Stimulated activated CD8-positive, alpha-beta memory T cell treated with anti-CD3 and anti-CD28 coated beads, Interleukin-2, amount 100 ng/mL, for 1 hour (primary cell): ENCODE data around the gene SHROOM3.

Experiments used
- DNase-seq, 2 donors: peaks; one replicate each; pipeline ENCODE4 v3.0.0-alpha.2; 2020; ENCODE audit warnings: low read depth in 2 of 2

Gene SHROOM3

DNA sequence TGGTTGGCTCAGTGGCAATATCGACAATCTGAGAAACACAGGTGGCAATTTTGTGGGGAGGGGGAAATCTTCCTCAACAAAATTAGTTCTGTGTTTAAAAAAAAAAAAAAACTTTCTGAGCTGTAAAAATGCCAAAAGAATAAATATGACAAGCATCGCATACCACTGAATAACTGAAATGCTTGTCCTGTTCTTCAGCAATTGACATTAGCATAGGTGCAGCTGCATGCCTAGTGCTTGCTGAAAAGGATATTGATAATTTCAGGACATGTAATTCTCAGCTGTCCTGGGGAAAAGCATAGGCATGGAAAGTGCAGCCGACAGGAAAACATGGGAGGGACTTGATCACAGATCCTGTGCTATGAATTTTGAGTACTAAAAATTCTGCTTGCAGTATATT is 315.7 kb downstream of the SHROOM3 start:
- DNase-seq, result no peak

GRCh38 chr4:76751612-76752343 is 316.7 kb downstream of the SHROOM3 start:
- DNase-seq, result no peak

DNA sequence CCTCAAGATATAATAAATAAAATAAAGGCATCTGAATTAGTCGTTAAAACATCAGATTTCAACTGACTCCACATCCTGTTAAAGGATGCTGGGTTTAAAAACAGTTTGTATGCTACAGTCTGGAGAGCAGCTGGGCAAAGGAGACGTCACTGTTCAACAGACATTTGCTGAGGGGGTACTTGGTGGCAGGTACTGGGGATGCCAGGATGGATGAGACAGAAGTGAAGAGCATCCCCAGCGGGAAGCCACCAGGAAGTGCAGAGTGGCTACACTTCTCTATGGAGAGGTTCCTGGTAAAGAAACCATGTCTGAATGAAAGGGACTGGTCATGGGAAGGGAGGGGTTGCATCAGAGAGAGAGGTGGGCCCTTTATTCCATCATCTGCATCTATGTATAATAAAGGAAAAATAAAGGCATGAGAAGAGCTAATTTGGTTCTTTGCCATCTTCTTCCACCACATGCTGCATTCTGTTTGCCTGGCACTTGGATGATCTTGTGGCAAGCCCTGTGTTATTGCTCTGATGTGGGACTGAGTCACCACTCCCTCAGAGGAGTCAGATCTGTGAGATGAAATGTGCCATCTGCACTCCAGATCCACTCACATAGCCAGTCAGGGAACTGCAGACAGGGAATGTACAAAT is 318.0 kb downstream of the SHROOM3 start:
- DNase-seq, result no peak

DNA sequence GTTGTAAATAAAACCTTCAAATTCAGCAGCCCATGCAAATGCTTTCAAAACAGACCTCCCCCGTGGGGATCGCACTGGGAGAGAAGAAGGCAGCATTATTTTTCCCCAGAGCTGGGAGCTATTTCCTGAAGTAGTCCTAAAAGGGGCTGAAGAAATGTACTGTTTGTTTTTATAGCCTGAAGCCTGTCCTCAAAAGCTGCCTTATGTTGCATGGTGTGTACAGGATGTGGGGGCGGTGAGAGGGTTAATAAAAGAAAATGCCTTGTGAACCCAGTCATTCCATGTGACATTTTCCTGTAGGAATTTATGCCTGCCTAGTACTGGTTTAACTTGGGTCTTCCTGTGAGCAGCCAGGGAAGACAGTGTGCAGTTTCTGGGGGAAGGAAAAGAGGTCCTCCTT is 318.8 kb downstream of the SHROOM3 start:
- DNase-seq, result no peak

GRCh38 chr4:76754439-76754838 is 319.4 kb downstream of the SHROOM3 start:
- no peak for DNase-seq

DNA sequence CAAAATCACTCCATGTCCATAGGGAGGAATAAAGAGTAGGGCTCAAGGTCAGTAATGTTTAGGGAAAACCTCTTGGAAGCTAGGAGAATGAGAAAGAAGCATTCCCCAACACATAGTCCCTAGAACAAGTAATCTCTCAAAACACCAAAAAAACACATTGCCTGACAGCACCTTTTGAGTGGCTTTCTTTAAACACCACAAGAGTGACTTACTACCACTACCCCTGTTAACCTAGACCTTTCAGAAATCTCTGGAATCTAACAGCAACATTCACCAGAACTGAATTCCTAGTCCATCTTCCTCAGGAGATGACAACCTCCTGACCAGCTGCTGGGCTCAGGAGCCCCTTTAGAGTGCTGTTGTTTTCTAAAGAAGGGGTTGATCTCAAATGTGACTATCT is 320.7 kb downstream of the SHROOM3 start:
- no peak for DNase-seq

- DNase-seq, result no peak
Measured at GRCh38 chr4:76756416-76756815, 321.4 kb downstream of the SHROOM3 start.

DNA sequence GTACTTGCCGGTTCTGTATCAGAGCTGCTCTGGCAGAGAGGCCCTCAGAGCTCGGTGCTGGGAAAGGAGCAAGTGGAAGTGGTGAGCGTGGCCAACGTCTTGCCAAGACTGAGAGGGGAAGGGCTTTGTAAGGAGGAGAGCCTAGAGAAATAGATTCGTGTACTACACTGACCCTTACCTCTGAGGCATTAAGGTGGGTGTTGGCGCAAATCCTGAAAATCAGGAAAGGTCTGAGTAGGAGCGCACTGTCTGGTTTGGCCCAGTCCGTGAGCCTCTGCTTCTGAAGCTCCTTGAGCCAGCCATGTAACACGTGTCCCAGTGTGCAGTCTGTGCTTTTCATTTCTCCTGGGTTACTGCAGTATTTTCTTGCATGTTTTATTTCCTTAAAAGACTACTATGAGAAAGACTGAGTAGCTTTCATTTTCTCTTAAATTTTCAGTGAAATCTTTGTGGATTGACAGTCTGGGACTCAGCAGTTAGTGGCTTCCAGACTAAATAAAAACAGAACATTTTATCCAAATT is 322.4 kb downstream of the SHROOM3 start:
- DNase-seq, result no peak

DNA sequence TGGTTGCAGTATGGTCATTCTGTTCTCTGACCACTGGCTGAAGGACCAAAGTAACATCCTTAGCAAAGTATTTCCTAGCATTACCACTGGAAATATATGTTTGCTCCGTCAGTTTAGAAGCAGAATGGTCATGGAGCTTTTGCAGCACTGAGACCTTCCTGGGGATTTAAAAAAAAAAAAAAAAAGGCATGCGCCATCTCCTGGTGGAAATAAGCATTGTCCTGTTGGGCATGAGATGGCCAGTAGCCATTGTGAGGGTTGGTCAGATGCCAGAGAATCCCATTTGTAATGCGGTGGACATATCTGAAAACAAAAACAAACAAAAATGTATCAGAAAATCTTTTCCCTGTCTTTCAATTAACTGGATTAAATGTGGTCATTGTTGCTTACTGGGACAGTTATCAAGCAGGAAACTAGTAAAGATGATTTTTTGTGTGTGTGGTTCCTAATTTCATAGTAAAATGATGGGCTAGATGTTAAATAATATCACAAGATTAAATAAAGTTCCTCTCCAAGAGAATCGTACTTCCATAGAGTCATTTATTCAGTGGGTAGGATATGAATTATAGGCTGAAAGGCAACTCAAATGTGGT is 323.4 kb downstream of the SHROOM3 start:
- DNase-seq, result no peak

GRCh38 chr4:76758996-76759395 is 324.0 kb downstream of the SHROOM3 start:
- DNase-seq, result no peak

- no peak for DNase-seq
Measured at GRCh38 chr4:76760193-76760592, 325.2 kb downstream of the SHROOM3 start.

- no peak for DNase-seq
Measured at GRCh38 chr4:76762137-76763130, 327.4 kb downstream of the SHROOM3 start.

DNA sequence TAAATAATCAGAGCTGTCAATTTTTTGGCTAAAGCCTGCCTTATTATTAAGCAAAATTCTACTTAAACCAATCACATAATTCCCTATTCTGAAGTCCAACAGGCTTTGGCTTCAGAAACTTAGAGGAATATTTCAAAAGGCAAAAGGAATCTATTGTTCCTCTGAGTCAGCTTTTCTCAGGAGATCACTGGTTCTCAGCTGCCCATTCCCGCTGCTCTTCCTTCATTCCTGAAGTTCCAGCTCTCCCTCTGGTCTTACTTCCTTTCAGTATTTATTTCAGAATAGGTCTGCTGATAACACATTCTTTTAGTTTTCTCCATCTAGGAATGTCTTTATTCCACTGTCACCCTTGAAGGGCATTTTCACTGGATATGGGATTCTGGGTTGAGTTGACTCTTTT is 329.2 kb downstream of the SHROOM3 start:
- no peak for DNase-seq

DNA sequence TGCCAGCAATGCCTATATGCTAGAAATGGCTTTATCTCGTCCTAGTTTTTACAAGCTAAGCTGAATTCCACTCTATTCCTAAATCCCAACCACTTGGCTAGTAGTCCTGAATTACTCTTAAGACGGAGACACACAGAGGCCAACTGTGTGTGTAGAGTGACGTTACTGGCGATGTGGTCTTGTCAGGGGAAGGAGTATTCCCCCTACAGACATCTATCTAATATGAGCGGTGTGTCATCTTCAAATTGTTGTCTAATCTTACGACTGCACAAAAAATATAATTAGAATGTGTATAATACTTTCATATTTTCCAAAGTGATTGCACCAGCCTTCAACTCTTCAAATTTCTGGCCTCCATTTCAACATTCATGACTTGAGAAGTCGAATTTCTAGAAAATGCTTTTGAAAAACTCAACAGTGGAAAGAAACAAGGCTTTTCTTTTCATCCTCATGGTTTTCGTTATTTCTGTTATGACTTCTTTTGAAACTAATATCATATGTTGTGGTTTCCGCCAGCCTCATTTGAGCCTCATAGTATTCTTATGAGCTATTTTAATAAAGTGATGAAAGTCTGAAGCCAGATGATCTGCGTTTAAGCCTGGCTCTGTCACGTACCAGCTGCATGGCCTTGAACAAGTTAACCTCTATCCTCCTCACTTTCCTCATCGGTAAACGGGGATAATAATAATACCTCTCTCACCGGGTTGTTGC is 330.6 kb downstream of the SHROOM3 start:
- DNase-seq, result no peak

GRCh38 chr4:76767983-76768382 is 333.0 kb downstream of the SHROOM3 start:
- no peak for DNase-seq

GRCh38 chr4:76772498-76773106 is 337.6 kb downstream of the SHROOM3 start:
- DNase-seq, result no peak

DNA sequence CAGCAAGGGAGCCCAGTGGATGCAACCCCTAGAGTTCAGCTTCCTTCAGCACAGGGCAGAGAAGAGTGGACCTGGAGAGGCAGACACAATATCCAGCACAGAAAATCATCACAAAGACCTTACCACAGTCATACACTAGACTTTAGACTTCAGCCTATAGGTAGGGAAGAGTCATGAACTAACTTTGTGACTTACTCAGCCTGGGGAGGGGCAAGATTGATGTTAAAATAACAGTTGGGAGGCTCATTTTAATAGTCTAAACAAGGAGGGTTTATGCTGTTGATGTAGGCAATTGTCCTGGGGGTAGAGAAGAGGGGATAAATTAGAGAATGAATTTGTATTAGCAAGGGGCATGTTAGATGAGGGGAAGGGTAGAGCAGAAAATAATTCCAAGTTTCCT is 338.7 kb downstream of the SHROOM3 start:
- DNase-seq, result no peak

DNA sequence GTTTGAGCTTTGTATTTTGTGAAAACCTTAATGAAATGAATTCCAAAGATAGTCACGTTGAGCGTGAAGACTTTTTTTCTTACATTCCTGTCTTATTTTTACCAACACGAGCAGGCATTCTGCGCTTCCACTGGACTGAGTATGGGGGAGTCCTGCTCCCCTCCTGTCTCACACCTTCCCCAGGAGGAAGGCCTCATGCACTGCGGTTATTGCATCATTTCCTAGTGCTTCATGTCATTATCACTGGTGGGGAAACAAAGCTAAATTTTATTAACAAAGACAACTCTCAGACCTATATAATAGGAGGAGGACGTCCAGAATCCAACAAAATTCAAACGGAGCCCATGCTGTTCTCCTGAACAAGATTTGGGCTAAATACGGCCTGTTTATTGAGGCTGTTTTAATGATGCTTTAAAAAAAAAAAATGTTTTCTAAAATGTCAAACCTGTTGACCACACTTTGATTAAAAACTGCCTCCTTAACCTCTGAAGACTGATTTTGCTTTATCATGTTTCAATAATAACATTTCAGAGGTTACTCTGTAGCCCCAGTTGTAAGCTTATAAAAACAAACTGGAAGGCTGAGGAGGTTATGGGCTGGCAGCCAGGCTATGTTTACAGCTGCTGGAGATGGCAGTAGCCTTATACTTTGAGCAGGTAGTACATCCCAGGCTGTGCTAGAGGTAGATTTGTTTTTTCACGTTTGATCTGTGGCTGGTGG is 344.9 kb downstream of the SHROOM3 start:
- DNase-seq, result no peak

DNA sequence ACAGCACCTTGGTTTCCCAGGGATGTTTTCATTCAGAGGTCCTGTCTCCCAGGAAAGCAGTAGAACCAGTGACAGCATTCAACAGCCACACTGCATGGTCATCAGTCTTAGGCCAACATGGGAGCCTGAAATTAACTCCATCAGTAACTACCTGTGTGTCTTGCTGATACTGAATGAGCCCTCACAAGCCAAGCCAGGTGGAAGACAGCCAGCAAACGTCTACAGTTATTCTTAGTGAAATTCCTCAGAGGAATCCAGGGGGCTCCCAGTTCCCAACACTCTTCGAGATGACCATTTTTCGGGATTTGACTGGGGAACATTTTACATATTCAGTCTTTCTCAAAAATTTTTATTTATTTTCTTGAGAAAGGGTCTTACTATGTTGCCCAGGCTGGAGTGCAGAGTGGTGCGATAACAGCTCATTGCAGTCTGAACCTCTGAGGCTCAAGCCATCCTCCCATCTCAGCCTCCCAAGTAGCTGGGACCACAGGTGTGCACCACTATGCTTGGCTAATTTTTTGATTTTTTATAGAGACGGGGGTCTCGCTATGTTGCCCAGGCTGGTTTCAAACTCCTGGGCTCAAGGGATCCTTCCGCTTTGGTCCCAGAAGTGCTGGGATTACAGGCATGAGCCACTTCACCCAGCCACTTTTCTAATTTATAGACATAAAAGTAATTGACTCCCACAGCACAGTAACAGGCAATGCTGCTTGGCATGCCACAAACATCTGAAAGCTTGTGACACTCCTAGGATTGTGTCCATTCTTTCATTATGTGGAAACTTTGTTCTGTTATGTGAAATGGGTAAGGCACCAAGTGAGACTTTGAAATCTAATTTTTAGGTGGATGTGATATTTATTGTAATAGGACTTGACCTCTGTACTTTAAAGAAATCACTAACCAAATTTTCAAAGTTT is 346.0 kb downstream of the SHROOM3 start:
- DNase-seq, result no peak
